Neural cell (in vitro differentiated cells): ENCODE results near the gene PERM1. TPM values are rescaled to one million over a fixed set of nuclear protein-coding genes. Genes with fewer than 3 reads are reported as not detected.
"Not testable (repeated sequence)": the region's sequence is repeated elsewhere in the genome, so short reads cannot be mapped to it uniquely, and the experiment has no call there.

Experiments
- H2AFZ ChIP-seq: fragments of 200-600, 300-800 bp; sonication (generic), shearing (Covaris generic); 2 replicates; pipeline ENCODE4 v1.6.0; 2014; ENCODE audit warnings: low read depth, mild to moderate bottlenecking, antibody characterized with exemption, low read length, moderate library complexity
- H3F3A ChIP-seq: fragments of 200-600 bp; shearing (Covaris generic); 2 replicates; pipeline ENCODE4 v1.6.1; 2016; ENCODE audit warnings: mild to moderate bottlenecking, moderate library complexity, mixed read lengths, antibody characterized with exemption, low read length; ENCODE audit not compliant: insufficient read depth, poor library complexity, severe bottlenecking
- H3K27ac ChIP-seq: fragments of 200-600, 300-800 bp; sonication (generic), shearing (Covaris generic); 2 replicates; pipeline ENCODE4 v1.5.1; 2014; ENCODE audit warnings: mild to moderate bottlenecking, low read length, moderate library complexity
- H3K27me3 ChIP-seq: fragments of 300-800, 200-600 bp; sonication (generic), shearing (Covaris generic); 2 replicates; pipeline ENCODE4 v1.6.0; 2014; ENCODE audit warnings: mild to moderate bottlenecking, low read depth, low read length, moderate library complexity; ENCODE audit not compliant: insufficient read depth
- H3K36me3 ChIP-seq: fragments of 300-800, 200-600 bp; sonication (generic), shearing (Covaris generic); 2 replicates; pipeline ENCODE4 v1.5.1; 2014; ENCODE audit warnings: mild to moderate bottlenecking, antibody characterized with exemption, low read length, moderate library complexity; ENCODE audit not compliant: insufficient read depth
- H3K4me2 ChIP-seq: fragments of 300-800, 200-600 bp; sonication (generic), shearing (Covaris generic); 2 replicates; pipeline ENCODE4 v1.6.0; 2014; ENCODE audit warnings: mild to moderate bottlenecking, low read length
- H3K4me3 ChIP-seq: fragments of 300-800, 200-600 bp; sonication (generic), shearing (Covaris generic); 2 replicates; pipeline ENCODE4 v1.5.1; 2014; ENCODE audit warnings: mild to moderate bottlenecking, low read length, moderate library complexity
- H3K79me2 ChIP-seq: fragments of 200-600 bp; shearing (Covaris generic); replicated peaks from 2 replicates; pipeline ENCODE4 v1.6.0; 2014; ENCODE audit warnings: mild to moderate bottlenecking, low read length, moderate library complexity; ENCODE audit not compliant: insufficient read depth
- H3K9ac ChIP-seq: fragments of 300-800, 200-600 bp; sonication (generic), shearing (Covaris generic); 2 replicates; pipeline ENCODE4 v1.6.1; 2016; ENCODE audit warnings: mild to moderate bottlenecking, low read length, mixed read lengths
- H3K9me2 ChIP-seq: fragments of 200-600 bp; shearing (Covaris generic); 2 replicates; pipeline ENCODE4 v1.6.1; 2016; ENCODE audit warnings: mild to moderate bottlenecking, low read length, mixed read lengths; ENCODE audit not compliant: insufficient read depth
- H3K9me3 ChIP-seq: fragments of 200-600, 300-800 bp; sonication (generic), shearing (Covaris generic); 2 replicates; pipeline ENCODE4 v1.6.1; 2016; ENCODE audit warnings: mild to moderate bottlenecking, mixed run types, low read length, moderate library complexity, mixed read lengths
- H4K20me1 ChIP-seq: fragments of 200-600 bp; shearing (Covaris generic); 2 replicates; pipeline ENCODE4 v1.6.1; 2016; ENCODE audit warnings: mild to moderate bottlenecking, mixed run types; ENCODE audit not compliant: insufficient read depth
- CTCF ChIP-seq: fragments of 450-650 bp; IDR thresholded peaks from 2 replicates; pipeline ENCODE4 v1.5.1; 2014; ENCODE audit warnings: antibody characterized with exemption, mild to moderate bottlenecking, moderate library complexity; ENCODE audit not compliant: poor library complexity, severe bottlenecking
- EP300 ChIP-seq: fragments of 450-650 bp; conservative IDR thresholded peaks from 2 replicates; pipeline ENCODE4 v1.6.1; 2014; ENCODE audit warnings: antibody characterized with exemption, mild to moderate bottlenecking, moderate library complexity; ENCODE audit not compliant: poor library complexity, severe bottlenecking
- EZH2 ChIP-seq: fragments of 200-600, 300-800 bp; shearing (Covaris generic), sonication (generic); IDR thresholded peaks from 2 replicates; pipeline ENCODE4 v1.6.1; 2014; ENCODE audit warnings: antibody characterized with exemption, low read length, borderline replicate concordance, mild to moderate bottlenecking; ENCODE audit not compliant: insufficient read depth, poor library complexity, severe bottlenecking
- MXI1 ChIP-seq: fragments of 450-650 bp; conservative IDR thresholded peaks from 2 replicates; pipeline ENCODE4 v1.6.1; 2014; ENCODE audit warnings: antibody characterized with exemption, mild to moderate bottlenecking; ENCODE audit not compliant: poor library complexity, severe bottlenecking
- POLR2AphosphoS5 ChIP-seq: IDR thresholded peaks from 2 replicates; pipeline ENCODE4 v1.6.1; 2012
- RAD21 ChIP-seq: fragments of 450-650 bp; conservative IDR thresholded peaks from 2 replicates; pipeline ENCODE4 v1.6.1; 2014; ENCODE audit warnings: antibody characterized with exemption, mild to moderate bottlenecking, moderate library complexity
- REST ChIP-seq: IDR thresholded peaks from 2 replicates; pipeline ENCODE4 v1.6.1; 2012; ENCODE audit warnings: borderline replicate concordance
- SMC3 ChIP-seq: fragments of 450-650 bp; conservative IDR thresholded peaks from 2 replicates; pipeline ENCODE4 v1.6.1; 2014; ENCODE audit warnings: antibody characterized with exemption, mild to moderate bottlenecking, moderate library complexity; ENCODE audit not compliant: poor library complexity
- TAF1 ChIP-seq: IDR thresholded peaks from 2 replicates; pipeline ENCODE4 v1.6.1; 2012; ENCODE audit warnings: low read depth
- polyA plus RNA-seq: library from polyadenylated mRNA; depleted of rRNA; stranded (reverse); fragments of >200 nt; gene quantifications from 2 replicates; pipeline ENCODE4 v1.2.3, GENCODE V29; 2014

The PERM1 gene
- polyA plus RNA-seq, 1 donor from 2014 or later, result not detected

- Histone ChIP-seq H2AFZ (no peak overlapping the region), H3K9me3 (no peaks in the 10 kb centered on the region), H3K9ac (no peak overlapping the region), H3K27ac (no peak overlapping the region), H3F3A (no peaks in the 10 kb centered on the region), H4K20me1 (no peaks in the 10 kb centered on the region), H3K79me2 (no peaks in the 10 kb centered on the region), H3K27me3 (peaks cover 7% of the 10 kb centered on the region), H3K4me3 (no peak overlapping the region), H3K36me3 (peaks cover 4% of the 10 kb centered on the region), H3K4me2 (no peak overlapping the region), H3K9me2 (no peaks in the 10 kb centered on the region)
- TF ChIP-seq EP300 (no peak), CTCF (no peak), EZH2 (no peak), REST (no peak), TAF1 (no peak), MXI1 (no peak), SMC3 (no peak), POLR2AphosphoS5 (no peak), RAD21 (no peak)
Measured at GRCh38 chr1:947958-948357, 33.9 kb downstream of the PERM1 start.

DNA sequence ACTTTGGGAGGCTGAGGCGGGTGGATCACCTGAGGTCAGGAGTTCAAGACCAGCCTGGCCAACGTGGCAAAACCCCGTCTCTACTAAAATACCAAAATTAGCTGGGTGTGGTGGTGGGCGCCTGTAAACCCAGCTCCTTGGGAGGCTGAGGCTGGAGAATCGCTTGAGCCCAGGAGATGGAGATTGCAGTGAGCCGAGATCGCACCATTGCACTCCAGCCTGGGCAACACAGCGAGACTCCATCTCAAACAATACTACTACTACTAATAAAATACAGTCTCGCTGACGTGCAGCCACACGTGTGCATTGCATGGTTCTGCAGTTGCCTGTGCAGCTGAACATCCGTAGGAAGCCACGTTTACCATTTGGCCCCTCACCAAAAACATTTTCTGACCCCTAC lies 35.1 kb downstream of the PERM1 start:
- not testable (repeated sequence) for H2AFZ ChIP-seq, H3F3A ChIP-seq, H3K9me2 ChIP-seq, H4K20me1 ChIP-seq, H3K4me3 ChIP-seq, H3K27ac ChIP-seq, H3K9me3 ChIP-seq, H3K79me2 ChIP-seq, H3K36me3 ChIP-seq, H3K4me2 ChIP-seq, H3K9ac ChIP-seq
- H3K27me3 ChIP-seq, result peaks cover 16% of the 10 kb centered on the region
